ENCODE measurements around the gene POLR3H. TPM values are rescaled to one million over a fixed set of nuclear protein-coding genes. Genes with fewer than 3 reads are reported as not detected.

POLR3H gene
- total RNA-seq, 4 donors from 2014 or later: 10.2 to 30.3 (median 19.9) TPM

DNA sequence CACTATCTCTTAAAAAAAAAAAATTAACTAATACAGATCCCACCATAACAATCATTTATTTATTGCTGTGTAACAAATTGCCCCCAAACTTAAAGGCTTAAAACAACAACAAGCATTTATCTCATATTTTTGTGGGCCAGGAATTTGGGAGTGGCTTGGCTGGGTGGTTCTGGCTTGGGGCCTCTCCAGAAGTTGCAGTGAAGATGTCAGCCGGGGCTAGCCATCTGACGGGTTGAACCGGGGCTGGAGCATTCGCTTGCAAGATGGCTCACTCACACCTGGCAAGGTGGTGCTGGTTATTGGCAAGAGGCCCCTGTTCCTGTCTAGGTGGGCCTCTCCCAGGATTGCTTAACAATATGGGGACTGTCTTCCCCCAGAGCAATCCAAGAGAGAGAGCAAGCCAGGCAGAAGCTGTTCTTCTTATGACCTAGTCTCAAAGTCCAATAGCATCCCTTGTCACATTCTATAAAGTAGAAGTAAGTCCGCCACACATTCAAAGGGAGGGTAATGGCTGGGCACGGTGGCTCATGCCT is 45.9 kb downstream of the POLR3H start:
- no peak for TF ChIP-seq CTCF (IDR thresholded peaks at IDR 0.05; ENCODE audit: low read depth)

DNA sequence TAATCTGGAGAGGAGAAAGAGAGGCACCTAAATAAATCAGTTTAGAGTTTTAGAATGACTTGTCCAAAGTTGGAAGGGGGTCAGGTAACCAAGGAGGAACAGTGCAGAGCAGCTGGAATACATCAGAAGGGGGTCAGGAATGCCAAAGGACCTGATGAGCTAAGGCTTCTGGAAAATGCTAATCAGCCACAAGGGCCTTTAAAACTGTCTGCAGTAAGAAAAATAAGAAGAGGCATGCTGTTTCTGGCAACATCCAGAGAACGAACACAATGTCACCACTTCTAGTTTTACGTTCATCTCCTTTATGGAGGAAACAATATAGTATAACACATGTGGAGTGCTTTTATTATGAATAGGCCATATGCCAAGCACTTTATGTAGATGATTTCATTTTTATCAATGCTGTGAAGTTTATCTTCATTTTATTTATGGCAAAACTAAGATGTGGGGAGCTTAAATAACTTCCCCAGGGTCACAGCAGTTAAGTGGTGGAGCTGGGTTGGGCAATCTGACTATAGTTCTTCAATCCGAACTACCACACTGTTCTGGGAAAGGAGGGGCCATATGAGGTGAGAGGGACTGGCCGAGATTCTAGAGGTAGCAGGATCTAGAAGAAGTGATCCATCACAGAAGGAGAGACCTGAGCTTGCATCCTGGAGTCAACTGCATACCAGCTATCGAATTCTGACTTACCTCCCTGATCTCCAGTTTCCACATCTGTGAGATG is 52.7 kb downstream of the POLR3H start:
- no peak for TF ChIP-seq CTCF (IDR thresholded peaks at IDR 0.05; ENCODE audit: low read depth)

GRCh38 chr22:41488596-41489385 is 55.5 kb downstream of the POLR3H start:
- TF ChIP-seq CTCF (IDR thresholded peaks at IDR 0.05; ENCODE audit: low read depth): no peak

DNA sequence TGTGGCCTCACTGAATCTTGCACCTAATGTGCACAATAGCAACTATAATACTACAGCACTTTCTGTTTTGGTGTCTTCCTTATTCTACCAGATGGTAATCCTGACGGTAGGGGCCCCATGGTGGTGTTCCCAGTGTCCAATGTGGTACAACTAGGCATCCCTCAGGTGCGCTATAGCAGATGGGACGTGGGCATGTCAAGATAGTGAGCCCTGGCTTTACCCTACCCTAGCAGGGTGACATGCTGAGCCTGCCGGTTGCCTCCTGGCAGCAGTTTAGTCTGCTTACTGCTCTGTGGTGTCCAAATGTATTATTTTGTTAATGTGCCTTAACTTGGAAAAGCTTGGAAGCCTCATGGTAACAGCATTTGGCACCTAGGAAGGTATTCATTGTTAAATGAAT is 56.2 kb downstream of the POLR3H start:
- TF ChIP-seq CTCF (IDR thresholded peaks at IDR 0.05; ENCODE audit: low read depth): no peak

GRCh38 chr22:41487037-41487935 is 57.0 kb downstream of the POLR3H start:
- TF ChIP-seq CTCF (IDR thresholded peaks at IDR 0.05; ENCODE audit: low read depth): no peak

GRCh38 chr22:41485033-41485432 is 59.2 kb downstream of the POLR3H start:
- TF ChIP-seq CTCF (IDR thresholded peaks at IDR 0.05; ENCODE audit: low read depth): no peak
